CD4-positive, alpha-beta T cell treated with Interleukin-4 for 4 hours (primary cell): ENCODE data around the gene DYNLL1.
"Not testable (repeated sequence)": the region's sequence is repeated elsewhere in the genome, so short reads cannot be mapped to it uniquely, and the experiment has no call there.

ENCODE experiments used
- DNase-seq: peaks from one replicate; pipeline ENCODE4 v3.0.0-alpha.2; 2020

Gene DYNLL1

DNA sequence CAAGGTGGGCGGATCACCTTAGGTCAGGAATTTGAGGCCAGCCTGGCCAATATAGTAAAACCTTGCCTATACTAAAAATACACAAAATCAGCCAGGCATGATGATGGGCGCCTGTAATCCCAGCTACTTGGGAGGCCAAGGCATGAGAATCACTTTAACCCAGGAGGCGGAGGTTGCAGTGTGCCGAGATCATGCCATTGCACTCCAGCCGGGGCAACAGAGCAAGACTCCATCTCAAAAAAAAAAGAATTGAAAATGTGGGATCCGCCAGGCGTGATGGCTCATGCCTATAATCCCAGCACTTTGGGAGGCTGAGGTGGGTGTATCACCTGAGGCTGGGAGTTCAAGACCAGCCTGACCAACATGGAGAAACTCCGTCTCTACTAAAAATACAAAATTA, 23.4 kb downstream of the DYNLL1 start:
- not testable (repeated sequence) for DNase-seq

DNA sequence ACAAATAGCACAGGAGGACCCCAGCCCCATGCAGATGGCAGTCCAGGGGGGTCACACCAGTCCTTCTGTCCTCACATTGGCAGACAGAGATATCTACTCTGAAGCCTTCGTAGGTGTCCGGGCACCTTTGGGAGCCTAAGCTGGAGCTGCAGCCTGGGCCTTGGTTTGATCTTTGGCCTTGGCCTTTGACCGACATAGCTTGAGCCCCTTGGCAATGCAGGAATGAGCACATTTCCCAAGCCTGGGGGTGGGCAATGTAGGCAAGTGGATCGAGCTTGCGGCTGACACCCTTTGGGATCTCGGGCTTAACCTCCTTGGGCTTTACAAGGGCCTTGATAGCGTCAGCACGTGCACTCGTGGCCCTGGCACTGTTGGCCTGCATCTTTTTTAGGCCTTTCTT, 26.7 kb downstream of the DYNLL1 start:
- DNase-seq, result no peak

DNA sequence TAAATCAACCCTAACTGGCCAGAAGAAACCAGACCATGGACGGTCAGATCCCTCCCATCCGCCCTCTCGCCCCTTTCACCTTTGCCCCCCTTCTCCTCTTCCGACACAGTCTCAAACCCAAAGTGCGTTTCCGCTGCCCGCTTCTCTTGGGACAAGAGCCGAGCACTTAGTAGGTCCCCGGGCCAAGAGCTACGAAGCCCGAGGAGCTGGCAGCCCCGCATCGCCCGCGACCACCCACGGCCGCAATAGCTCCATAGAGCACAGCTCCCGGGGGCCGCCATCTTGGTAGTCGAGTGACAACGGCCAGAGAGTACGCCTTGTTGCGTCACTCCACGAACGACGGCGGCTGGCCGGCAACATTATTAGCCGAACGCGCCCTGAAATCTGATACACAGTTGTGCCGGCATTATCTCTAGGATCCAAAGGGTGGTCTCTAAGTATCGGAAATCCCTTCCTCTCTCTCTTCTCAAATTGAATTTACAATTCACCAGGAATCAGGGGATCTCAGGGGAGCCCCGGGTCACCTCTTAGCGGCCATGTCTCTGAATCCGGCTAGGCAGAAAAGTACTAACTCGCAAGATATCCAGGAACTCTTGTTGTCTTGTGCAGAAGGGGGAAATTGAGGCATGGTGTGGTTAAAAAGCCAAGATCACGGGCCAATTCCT, 33.1 kb downstream of the DYNLL1 start, which contains the start of gene COQ5:
COQ5 (minus strand) TSS at position 298 of the 665 bp plus-strand sequence; CDS start at position 281, 17 bp downstream.
- DNase-seq, result peak; percentile 88

DNA sequence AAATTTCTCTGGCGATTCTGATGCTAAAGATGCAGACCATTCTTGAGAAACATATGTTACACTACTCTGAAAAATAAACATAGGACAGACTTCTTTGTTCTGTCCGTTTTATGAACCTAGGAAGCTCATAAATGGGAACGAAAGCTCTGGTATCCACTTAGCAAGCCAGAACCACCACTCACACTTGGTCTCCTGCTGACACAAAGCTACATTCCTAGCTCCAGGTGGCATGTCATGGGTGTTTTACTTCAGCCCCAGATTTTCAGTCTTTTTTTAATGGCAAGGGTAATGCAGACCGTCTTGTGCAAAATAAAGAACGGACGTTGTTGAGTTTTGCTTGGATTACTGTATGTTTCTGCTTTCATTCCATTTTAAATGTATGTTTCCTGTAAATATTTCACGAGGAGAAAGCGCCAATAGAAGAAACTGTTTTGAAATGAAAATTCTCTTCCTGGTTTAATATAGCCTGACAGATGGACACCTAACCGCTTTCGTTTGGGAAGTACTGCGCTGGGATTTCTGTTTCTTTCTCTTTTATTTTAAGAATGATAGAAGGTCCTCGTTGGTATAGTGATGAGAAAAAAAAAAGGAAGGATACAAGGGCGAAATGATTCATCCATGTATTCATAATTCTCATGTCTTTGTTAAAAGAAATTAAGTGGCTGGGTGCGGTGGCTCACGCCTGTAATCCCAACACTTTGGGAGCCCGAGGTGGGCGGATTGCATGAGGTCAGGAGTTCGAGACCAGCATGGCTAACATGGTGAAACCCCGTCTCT, 33.9 kb downstream of the DYNLL1 start:
- no peak for DNase-seq

DNA sequence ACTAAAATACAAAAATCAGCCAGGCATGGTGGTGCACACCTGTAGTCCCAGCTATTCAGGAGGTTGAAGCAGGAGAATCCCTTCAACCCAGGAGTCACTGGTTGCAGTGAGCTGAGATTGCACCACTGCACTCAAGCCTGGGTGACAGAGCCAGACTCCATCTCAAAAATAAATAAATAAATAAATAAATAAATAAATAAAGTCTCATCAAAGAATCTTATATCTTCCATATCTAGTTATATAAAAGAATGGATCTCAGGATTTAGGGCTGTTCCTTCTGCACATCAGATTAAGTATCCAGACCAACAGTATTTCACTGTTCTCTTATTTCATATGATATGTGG, 34.5 kb downstream of the DYNLL1 start:
- not testable (repeated sequence) for DNase-seq

DNA sequence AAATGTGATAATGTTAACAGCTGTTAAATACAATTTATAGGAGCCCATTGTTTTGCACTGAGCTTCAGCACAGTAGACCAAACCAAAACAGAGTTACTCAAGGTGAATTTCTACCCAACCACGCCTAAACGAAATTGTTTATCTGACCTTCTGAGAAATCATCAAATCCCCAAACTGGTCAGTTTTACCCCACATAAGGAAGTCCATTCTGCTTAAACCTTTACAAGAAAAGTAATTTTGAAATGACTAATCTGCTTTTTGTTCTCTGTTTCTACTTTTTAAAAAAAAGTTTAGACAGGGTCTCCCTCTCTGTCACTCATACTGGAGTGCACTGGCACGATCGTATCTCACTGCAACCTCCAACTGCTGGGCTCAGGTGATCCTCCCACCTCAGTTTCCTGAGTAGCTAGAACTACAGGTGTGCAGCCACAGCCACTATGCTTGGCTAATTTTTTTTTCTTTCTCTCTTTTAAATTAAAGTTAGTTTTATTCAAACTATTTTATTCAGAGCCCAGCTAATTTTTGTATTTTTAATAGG, 36.9 kb downstream of the DYNLL1 start:
- no peak for DNase-seq

DNA sequence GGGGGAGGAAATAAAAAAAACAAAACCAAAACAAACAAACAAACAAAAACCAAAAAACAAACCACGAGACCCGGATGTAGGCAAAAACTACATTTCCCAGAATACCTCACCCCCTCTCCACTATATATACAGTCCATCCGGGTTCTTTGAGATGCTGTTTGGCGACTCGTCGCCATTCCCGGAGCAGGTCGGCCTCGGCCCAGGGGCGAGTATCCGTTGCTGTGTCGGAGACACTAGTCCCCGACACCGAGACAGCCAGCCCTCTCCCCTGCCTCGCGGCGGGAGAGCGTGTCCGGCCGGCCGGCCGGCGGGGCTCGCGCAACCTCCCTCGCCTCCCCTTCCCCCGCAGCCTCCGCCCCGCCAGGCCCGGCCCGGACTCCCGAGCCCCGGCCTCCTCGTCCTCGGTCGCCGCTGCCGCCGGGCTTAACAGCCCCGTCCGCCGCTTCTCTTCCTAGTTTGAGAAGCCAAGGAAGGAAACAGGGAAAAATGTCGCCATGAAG, 38.3 kb downstream of the DYNLL1 start, which contains the start of gene RNF10:
RNF10 (plus strand) TSS at position 154 of the 500 bp plus-strand sequence. CDS start 456 bp downstream, outside the sequence.
- DNase-seq, result peak; percentile 89

DNA sequence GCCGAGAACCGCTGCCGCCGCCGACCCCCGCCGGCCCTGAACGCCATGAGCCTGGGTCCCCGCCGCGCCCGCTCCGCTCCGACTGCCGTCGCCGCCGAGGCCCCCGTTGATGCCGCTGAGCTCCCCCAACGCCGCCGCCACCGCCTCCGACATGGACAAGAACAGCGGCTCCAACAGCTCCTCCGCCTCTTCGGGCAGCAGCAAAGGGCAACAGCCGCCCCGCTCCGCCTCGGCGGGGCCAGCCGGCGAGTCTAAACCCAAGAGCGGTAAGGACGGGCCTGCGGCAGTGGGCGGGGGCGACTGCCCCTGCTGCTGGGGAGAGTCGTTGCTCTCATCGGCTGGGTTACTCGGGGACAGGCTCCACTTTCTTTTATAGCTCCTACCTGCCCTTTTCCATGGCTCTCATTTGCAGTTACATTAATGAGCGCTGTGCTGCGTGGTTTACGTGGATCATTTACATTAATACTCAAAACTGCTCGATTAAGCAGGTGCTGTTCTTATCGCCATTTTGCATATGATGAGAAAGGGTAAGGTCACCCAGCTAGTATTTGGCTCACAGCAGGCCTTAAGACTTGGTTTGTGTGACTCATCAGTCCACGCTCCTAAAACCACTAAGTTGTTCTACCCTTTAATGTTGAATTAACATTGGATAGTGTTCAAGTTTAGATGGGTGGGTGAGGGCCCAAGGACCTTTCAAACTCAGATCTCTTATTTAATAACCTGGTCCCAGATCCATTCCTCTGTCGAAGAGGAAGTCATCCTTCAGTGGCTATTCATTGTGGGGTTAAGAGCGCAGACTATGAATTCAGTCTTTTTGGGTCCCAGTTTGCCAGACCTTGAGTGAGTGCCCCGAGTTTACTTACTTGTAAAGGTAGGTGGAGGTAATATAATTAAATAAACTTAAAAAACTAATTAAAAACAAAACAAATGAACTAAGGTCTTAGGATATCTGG, 39.1 kb downstream of the DYNLL1 start:
- DNase-seq, result peak; percentile 60

DNA sequence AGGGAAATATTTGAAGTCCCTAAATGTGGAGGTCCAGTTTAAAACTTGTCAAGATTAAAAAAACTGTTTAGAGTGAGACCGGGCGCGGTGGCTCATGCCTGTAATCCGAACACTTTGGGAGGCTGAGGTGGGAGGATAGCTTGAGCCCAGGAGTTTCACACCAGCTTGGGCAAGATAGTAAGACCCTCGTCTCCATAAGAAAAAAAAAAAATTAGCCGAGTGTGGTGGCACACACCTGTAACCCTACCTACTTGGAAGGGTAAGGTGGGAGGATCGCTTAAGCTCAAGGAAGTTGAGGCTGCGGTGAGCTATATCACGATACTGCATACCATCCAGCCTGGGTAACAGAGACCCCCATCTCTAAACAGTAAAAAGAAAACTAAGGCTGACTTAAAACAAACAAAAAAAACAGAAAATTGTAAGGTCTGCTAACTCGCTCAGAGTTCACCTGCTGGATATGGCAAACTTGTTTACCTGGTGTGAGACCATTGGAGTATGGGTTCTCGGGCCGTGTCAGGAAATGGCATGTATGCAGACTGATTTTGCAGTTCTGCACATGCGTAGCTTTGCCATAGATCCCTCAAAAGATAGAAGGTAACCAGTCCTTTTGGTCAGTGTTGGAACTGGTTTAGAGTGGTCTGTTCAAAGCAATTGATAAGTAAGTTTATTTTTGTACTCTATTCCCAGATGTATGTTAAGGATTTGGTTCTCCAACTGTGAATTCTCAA, 40.3 kb downstream of the DYNLL1 start:
- peak; percentile 43 for DNase-seq

DNA sequence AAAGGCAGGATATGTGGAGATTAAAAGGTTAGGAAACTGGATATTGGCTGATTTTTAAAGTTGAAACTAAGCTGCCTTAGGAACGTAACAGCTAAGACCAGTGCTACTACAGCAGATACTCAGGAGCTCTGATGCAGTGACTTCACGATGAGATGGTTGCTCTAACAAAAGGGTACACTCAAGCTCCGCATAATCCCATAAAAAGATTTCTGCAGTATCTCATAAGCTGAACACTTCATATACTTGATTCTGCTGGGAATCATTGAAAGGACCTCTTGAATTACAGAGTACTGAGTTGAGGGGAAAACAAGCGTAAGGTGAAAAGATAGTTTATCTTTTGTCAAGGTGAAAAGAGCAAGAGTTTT, 41.9 kb downstream of the DYNLL1 start:
- DNase-seq, result no peak

DNA sequence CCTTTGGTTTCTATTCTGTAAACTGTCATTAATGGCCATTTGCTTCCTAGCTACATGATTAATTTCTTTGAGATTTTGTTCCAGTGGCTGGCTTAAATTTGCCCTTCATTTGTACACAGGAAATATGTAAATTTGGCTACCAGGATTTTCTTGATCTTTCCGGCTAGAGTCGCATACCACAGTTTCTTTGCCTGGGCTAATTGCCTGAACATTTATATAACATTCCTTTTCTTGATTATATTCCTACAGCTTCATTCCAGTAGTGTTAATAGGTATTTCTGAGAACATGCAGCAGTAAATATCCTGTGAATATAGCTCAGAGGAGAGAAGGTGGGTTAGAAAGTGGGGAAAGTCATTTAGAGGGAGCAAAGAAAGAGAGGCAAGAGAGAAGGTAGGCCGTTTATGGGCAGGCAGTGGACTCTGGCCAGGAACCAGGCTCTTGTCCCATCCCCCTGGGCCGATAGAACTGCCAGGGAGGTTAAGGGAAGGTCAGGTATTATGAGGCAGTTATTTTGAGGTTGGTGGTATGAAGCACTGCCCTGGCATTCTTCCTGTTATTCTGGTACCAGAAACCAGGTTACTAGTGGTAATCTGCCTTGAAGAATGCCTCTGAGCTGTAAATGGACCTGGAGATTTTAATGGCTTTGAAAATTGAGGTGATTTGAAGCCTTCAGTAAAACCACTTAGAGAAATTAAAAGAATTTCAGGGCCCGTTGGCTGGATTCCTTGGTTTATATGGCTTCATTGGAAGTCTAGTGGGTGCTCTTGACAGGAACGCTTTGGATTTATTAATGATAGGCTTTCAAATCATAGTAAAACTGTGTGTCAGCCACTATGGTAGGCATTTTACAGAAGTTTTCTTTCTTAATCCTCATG, 42.6 kb downstream of the DYNLL1 start:
- DNase-seq, result no peak

DNA sequence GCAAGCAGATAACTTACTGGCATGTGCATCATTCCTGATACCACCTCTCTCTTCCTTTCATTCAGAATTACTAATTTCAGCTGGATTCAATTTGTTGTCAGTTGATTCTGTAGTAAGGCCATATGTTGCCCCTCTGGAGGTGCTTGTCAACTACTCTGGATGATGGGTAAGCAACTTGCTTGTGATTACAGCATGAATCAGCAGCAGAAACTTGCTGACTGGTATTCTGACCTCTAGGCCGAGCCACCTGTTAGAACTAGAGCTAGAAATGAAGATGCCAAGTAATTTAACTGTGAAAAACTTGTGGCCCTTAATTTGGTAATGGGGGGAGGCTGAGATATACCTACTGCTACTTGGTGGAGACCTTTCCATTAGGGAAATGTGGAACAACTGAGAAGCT, 43.4 kb downstream of the DYNLL1 start:
- DNase-seq, result no peak

DNA sequence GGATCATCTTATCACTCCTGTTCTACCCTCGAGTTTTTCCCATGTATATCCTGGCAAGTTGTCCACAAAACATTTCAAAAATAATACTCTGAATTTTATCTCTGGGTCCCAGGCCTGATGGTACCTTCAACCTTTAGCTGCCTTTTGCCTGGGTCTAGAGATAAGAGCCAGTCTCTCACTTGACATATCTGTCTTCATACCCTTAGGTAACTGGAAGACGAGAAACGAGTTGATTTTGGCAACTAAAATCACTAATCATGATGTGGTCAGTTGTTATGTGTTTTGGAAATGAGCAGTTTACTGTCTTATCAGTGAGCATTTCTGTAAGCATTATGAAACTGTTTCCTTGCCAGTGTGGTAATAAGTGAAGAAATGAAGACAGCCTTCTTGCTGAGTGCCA, 44.5 kb downstream of the DYNLL1 start:
- DNase-seq, result no peak

DNA sequence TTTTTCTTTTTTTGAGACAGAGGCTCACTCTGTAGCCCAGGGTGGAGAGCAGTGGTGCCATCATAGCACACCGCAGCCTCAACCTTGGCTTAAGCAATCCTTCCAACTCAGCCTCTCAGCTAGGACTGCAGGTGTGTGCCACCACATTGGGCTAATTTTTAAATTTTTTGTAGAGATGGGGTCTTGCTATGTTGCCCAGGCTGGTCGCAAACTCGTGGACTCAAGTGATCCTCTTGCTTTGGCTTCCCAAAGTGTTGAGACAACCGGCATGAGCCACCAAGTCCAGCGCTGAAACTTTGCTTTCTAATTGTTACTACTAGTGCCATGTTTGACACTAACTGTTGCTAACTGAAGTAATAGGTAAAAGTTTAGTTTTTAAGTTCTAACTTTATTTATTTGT, 46.3 kb downstream of the DYNLL1 start:
- no peak for DNase-seq

DNA sequence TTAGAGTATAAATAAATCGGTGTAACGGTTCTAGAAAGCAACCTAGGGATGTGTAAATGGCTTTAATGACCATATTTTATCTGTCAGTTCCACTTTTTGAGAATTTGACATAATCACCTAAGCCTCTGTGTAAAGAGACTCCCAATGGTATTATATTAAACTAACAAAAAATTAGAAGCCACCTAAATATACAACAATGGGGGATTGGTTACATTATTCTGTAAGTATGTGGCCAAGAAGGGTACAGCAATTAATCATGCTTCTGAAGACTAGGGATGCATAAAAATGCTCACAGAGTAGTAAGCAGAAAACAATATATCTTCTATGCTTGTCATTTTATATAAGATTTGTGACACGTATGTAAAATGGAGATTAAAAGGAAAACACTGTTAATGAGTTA, 48.8 kb downstream of the DYNLL1 start:
- DNase-seq, result no peak

DNA sequence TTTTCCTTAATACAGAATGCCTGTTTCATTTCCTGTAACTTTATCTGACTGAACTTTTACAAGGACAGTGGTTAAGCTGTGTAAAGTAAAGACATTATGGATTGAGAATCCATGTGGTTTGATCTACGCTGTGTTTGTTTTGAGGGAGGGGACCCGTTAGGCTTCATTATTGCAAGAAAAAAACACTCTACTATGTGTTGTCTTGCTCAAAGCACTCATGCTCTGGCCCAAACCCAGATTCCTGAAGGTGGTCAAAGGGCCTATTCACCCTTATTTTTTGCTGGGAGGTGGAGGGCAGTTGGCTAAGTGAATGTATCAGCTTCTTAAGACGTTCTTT, 50.1 kb downstream of the DYNLL1 start:
- no peak for DNase-seq
